T1000 (cell line): ENCODE data around the gene MCRIP2.
"Not testable (repeated sequence)": the region's sequence is repeated elsewhere in the genome, so short reads cannot be mapped to it uniquely, and the experiment has no call there.

Source experiments
- DNase-seq: peaks from one replicate; lab custom pipeline; 2025; ENCODE audit warnings: mixed read lengths; lab: John Stamatoyannopoulos, UW

The MCRIP2 gene

GRCh38 chr16:641326-642188 lies at the start of gene MCRIP2:
MCRIP2 (plus strand) TSS chr16:641828; CDS start chr16:641992, 164 bp downstream.
- DNase-seq, result peak; percentile 72

DNA sequence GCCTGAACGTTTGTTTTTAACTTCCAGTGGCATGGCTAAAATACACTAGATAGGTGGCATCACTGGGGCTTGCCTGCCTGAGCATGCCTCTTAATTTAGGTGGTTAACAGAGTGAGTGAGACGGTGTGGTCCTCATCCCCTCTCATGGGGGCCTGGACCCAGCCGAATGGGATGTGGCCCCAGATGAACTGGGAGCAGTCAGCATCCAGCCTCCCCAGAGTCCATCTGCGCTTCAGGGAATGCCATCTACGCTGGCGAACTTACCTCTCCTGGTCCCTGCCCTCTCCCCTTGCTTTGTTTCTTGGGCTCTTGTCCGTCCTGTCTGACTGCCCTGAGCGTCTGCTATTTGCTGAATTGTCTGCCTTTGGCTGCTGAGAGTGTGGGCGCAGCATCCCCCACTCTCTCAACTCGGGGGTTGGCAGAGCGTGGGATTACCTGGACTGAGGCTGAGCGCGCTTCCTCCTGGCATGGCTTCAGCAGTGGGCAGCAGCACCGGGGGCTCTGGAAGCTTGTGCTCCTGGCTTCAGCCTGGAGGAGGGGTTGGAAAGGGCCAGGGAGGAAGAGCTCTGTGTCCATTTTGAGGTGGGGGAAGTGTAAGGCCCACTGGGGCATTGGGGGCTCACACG lies 49.6 kb upstream of the MCRIP2 start:
- DNase-seq, result no peak

- DNase-seq, result no peak
Measured at GRCh38 chr16:592518-593306, 48.9 kb upstream of the MCRIP2 start.

DNA sequence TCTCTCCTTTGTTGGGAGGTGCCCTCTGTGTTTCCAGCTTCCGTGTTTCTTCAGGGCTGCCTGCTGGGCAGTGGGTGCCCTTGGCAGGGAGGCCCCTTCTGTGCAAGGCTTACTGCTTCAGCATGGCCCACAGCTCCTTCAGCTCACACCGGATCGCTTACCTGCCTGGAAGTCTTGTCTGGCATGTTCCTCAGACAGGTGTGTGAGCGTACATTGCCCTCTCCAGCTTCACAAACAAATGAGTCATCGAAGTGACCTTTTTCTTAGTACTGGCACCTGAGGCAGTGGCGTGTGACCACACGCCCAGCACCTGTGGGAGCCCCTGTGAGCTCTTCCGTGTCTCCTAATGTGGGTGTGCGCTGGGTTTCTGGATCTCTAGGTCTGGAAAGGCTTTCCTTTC lies 48.2 kb upstream of the MCRIP2 start:
- DNase-seq, result no peak

- DNase-seq, result no peak
Measured at GRCh38 chr16:593807-594206, 47.8 kb upstream of the MCRIP2 start.

DNA sequence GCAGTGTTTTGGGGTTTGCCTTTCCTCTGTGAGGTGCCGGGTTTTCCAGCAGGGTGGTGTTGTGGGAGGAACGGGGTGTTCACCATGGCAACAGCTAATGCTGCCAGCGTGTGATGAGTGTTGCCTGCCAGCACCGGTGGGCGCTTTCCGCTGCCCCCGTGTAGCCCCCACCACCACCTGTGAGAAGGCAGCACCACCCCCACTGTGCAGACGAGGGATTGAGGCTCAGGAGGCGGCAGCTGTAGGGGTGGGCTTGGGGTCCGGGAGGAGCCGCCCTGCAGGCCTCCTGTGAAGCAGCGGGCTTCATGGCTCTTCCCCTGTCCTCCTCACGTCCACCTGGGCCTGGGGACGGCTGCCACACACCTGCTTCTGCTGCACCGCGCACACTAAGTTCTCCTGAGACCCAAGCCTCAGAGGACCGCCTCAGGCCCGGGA lies 46.5 kb upstream of the MCRIP2 start:
- no peak for DNase-seq

DNA sequence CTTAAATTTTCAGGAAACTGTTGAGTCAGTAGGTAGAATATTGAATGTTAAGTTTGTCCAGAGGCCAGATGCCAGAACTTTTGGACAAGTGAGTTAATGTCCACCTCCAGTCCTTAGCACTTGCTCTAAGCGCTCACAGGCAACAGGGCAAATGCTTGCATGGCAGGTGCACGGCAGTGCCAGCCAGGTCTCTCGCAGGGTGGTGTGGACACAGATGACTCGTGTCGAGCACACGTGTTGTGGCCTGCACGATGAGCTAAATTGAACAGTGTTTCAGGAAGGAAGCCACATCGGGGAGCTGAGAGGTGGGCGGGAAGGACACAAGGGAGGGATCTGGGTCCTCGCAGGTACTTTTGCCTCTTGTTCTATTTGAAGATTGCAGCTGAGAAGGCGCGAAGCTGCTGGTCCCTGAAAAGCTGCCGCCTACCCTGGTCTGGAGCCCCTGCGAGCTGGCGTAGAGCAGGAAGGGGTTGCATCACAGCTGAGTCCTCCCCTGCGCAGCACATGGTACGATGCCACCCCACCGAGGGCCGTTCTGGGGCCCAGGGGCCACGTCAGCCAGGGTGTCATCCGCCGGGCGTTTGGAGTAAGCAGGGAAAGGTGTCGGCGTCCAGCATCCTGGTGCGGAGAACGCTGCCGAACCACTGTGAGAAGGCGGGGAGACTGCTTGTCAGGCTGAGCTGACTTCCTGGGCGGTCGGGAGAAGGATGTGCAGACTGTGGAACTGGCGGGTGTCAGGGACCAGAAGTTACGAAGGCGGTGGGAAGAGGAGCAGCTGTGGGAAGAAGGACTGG lies 45.5 kb upstream of the MCRIP2 start:
- no peak for DNase-seq

GRCh38 chr16:596736-597060 lies 44.9 kb upstream of the MCRIP2 start:
- DNase-seq, result no peak

GRCh38 chr16:597655-598054 lies 44.0 kb upstream of the MCRIP2 start:
- not testable (repeated sequence) for DNase-seq

DNA sequence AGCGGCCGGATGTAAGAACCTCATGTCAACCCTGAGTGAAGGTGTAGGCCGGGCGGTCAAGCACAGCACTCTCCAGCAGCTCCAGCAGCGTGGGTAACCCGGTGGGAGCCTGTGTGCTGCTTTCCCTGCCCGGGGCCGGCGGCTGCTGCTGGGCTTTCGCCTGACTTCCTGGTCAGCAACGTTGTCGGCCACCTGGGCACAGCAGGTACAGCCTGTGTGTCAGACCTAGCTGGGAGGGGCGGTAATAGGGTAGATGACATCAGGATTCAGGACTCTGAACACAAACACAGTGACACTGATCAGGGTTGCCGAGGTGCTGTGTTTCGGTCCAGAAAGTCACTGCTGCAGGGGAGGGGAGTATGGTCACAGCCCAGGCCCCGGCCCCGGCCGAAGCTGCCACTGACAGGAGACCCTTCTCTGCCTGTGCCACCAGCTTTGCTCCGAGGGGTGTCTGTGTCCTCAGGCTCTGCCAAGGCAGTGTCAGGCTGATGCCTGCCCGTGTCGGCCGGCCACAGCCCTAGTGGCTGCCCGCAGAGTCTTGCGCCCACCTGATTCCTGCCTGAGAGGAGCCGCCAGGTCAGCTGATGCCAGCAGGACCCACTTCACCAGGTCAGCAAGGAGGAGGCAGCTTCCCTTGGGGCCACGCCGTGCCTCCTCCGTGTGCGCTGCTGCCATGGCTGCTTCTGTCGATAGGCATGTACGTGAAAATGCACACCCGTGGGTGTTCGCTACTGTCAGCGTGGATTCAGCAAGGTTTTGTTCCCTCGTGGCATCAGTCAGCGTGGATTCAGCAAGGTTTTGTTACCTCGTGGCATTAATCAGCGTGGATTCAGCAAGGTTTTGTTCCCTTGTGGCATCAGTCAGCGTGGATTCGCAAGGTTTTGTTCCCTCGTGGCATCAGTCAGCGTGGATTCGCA lies 42.5 kb upstream of the MCRIP2 start:
- DNase-seq, result no peak

- DNase-seq, result no peak
Measured at GRCh38 chr16:600781-601180, 40.8 kb upstream of the MCRIP2 start.

- no peak for DNase-seq
Measured at GRCh38 chr16:603933-604332, 37.7 kb upstream of the MCRIP2 start.

- DNase-seq, result no peak
Measured at GRCh38 chr16:606656-607307, 34.8 kb upstream of the MCRIP2 start.

- no peak for DNase-seq
Measured at GRCh38 chr16:608019-608418, 33.6 kb upstream of the MCRIP2 start.

DNA sequence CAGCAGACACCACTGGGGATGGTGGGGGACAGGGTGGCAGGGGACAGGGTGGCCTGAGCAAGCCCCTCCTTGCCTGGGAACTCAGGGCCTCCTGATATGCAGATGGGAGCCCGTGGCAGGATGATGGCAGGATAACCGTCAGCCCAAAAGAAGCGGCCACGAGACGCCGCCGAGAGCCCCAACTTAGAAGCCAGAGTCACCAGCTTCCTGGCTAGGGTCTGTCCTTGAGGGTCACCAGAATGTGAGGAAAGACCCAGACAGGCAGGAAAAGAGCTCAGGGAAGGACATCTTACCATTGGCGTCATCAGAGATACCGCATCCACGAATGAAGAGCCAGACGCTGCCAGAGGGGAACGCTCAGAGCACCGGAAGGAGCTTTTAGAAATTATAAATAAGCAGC lies 32.3 kb upstream of the MCRIP2 start:
- no peak for DNase-seq

DNA sequence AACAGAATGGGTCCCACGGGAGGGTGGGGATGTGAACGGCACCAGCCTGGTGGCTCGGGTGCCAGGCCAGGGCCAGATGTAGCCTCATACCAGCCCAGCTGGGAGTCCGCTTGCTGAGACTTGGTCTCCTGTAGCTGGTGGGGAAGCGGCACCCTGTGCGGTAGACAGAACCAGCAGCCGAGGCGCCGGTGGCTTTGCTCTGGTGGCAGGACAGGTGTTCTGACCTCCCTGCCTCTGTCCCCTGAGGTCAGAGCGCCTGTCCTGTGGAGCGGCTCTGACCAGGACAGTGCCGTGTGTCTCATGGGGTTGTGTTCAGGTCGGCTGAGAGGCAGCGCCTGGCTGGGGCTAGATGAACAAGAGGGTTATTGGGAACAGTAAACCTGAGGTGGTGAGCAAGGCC lies 31.6 kb upstream of the MCRIP2 start:
- no peak for DNase-seq

DNA sequence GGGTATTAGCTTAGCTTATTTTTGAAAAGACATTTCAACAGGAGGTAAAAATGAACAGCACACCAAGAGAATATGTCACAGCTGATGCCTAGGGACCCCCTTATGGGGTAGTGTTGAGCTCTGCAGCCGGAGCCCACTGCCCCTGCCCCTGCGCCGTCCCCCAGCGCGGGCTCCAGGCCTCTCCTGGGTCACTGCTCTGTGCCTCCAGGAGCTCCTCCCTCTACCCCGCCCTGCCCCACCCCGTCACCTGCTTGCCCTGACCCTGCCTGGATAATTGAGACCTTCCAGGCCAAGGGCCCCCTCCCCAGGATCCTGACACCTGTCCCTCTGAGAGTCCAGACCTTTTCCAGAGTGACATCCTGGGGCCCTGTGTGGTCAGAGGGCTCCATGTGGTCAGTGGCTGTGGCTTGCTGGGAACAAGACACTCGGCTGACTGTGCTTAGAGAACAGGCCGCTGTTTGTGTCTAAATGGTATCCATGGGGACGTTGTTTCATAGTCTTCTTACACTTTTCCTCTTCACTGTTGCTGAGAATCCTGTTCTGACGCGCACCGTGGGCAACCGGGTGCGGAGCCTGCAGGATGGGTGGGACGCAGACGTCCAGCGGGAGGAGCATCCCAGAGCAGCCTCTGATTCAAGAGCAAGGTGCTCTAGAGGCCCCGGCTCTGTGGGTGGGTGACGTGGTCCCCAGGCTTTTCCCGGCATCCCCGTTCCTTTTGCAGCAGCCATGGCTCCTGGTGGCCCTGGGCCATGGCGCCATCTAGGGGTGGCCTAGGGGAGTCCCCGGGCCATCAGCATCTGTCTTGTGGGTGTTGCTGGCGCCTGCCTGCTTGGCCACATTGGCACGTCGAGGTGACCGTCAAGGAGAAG lies 30.9 kb upstream of the MCRIP2 start:
- no peak for DNase-seq

DNA sequence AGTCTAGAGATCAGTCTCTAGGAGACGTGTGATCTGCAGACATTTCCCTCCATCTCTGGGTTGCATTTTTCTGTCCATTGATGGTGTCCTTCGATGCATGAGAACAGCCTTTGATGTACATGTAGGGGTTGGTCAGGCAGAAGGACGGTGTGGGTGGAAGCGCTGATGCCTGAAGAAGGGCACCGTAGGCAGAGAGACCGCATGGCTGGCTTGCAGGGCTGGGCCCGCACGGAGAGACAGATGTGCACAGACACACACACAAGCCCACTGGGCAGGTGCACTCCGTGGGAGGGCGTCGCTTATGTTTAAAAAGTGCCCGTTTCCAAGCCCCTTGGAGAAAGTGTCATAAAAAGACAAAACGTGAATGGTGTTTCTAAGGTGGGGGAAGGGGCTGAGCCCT lies 26.5 kb upstream of the MCRIP2 start:
- no peak for DNase-seq
